NOMO-1 (cell line): ENCODE results near the gene PHYHD1.
A peak's percentile ranks its signal among the peaks of the same experiment; 100 is the strongest.
"Not testable (repeated sequence)": the region's sequence is repeated elsewhere in the genome, so short reads cannot be mapped to it uniquely, and the experiment has no call there.

Source experiments
- DNase-seq, 2 experiments: peaks; one replicate each; lab custom pipeline; 2025; ENCODE audit not compliant: unreplicated experiment in 2 of 2; lab: John Stamatoyannopoulos, UW

The PHYHD1 gene

GRCh38 chr9:128947527-128948301 is 26.9 kb downstream of the PHYHD1 start, which contains the start of the genes DOLK and NUP188:
TSS of gene DOLK (minus strand) at chr9:128947603. CDS start at chr9:128947303, 300 bp downstream.
TSS of gene NUP188 (plus strand) at chr9:128947699. CDS start at chr9:128947720, 21 bp downstream.
- DNase-seq = peak; percentile 84 to 95

- DNase-seq = not testable (repeated sequence)
These were observed 40.6 kb downstream of the PHYHD1 start for GRCh38 chr9:128961403-128961802.

- DNase-seq = no peak
These were observed 48.7 kb downstream of the PHYHD1 start for GRCh38 chr9:128969491-128969890.

GRCh38 chr9:128972956-128973355 is 52.2 kb downstream of the PHYHD1 start:
- DNase-seq = no peak

GRCh38 chr9:128979111-128979510 is 58.3 kb downstream of the PHYHD1 start:
- no peak for DNase-seq

- no peak for DNase-seq
These were observed 62.8 kb downstream of the PHYHD1 start for GRCh38 chr9:128983536-128983935.

GRCh38 chr9:128986671-128987070 is 65.9 kb downstream of the PHYHD1 start:
- no peak for DNase-seq

GRCh38 chr9:128987805-128988204 is 67.0 kb downstream of the PHYHD1 start:
- no peak for DNase-seq
